Activated T-cell treated with anti-CD3 and anti-CD28 coated beads for 48 hours (primary cell): ENCODE data around the gene MAP4K4.

ENCODE experiments used
- DNase-seq: peaks from one replicate; pipeline ENCODE4 v3.0.0-alpha.2; 2020; ENCODE audit warnings: low read depth

Gene MAP4K4

GRCh38 chr2:101790857-101791256 lies 93.3 kb downstream of the MAP4K4 start:
- no peak for DNase-seq

- no peak for DNase-seq
Observed at GRCh38 chr2:101792208-101792607, 94.7 kb downstream of the MAP4K4 start.

- no peak for DNase-seq
Observed at GRCh38 chr2:101793277-101793969, 95.9 kb downstream of the MAP4K4 start.

- DNase-seq = no peak
Observed at GRCh38 chr2:101794141-101794540, 96.6 kb downstream of the MAP4K4 start.

GRCh38 chr2:101795033-101795432 lies 97.5 kb downstream of the MAP4K4 start:
- DNase-seq = no peak

- no peak for DNase-seq
Observed at GRCh38 chr2:101796825-101797600, 99.5 kb downstream of the MAP4K4 start.

GRCh38 chr2:101801496-101801895 lies 104.0 kb downstream of the MAP4K4 start:
- no peak for DNase-seq

- DNase-seq = no peak
Observed at GRCh38 chr2:101802329-101802728, 104.8 kb downstream of the MAP4K4 start.

GRCh38 chr2:101803128-101803527 lies 105.6 kb downstream of the MAP4K4 start:
- no peak for DNase-seq

- DNase-seq = no peak
Observed at GRCh38 chr2:101803945-101804696, 106.6 kb downstream of the MAP4K4 start.

- DNase-seq = no peak
Observed at GRCh38 chr2:101805152-101806088, 107.9 kb downstream of the MAP4K4 start.

- no peak for DNase-seq
Observed at GRCh38 chr2:101806123-101806522, 108.6 kb downstream of the MAP4K4 start.

GRCh38 chr2:101806701-101807100 lies 109.2 kb downstream of the MAP4K4 start:
- DNase-seq = no peak

- no peak for DNase-seq
Observed at GRCh38 chr2:101807242-101807641, 109.7 kb downstream of the MAP4K4 start.

GRCh38 chr2:101808006-101808562 lies 110.6 kb downstream of the MAP4K4 start:
- DNase-seq = no peak

- DNase-seq = no peak
Observed at GRCh38 chr2:101809698-101810097, 112.2 kb downstream of the MAP4K4 start.

- no peak for DNase-seq
Observed at GRCh38 chr2:101811226-101812015, 113.9 kb downstream of the MAP4K4 start.

- no peak for DNase-seq
Observed at GRCh38 chr2:101812226-101812625, 114.7 kb downstream of the MAP4K4 start.

- DNase-seq = no peak
Observed at GRCh38 chr2:101814752-101815151, 117.2 kb downstream of the MAP4K4 start.

GRCh38 chr2:101815154-101815553 lies 117.6 kb downstream of the MAP4K4 start:
- no peak for DNase-seq
